ENCODE measurements around the gene LRP11.
"Not testable (repeated sequence)": the region's sequence is repeated elsewhere in the genome, so short reads cannot be mapped to it uniquely, and the experiment has no call there.

The LRP11 gene

GRCh38 chr6:149897855-149898744 lies 33.9 kb upstream of the LRP11 start, which contains the start of gene RAET1E:
Gene RAET1E (minus strand): TSS chr6:149898113. CDS start chr6:149890901, 7,212 bp downstream.
- no peak for DNase-seq

- DNase-seq = no peak
These were observed 33.0 kb upstream of the LRP11 start for GRCh38 chr6:149897015-149897697.

GRCh38 chr6:149896491-149896890 lies 32.3 kb upstream of the LRP11 start:
- DNase-seq = no peak

- peak; percentile 37 for DNase-seq
These were observed 31.7 kb upstream of the LRP11 start for GRCh38 chr6:149895833-149896271.

GRCh38 chr6:149895048-149895590 lies 31.0 kb upstream of the LRP11 start:
- no peak for DNase-seq

GRCh38 chr6:149891864-149892263 lies 27.7 kb upstream of the LRP11 start:
- DNase-seq = not testable (repeated sequence)

GRCh38 chr6:149891259-149891658 lies 27.1 kb upstream of the LRP11 start:
- DNase-seq = no peak

GRCh38 chr6:149890629-149891045 lies 26.5 kb upstream of the LRP11 start:
- no peak for DNase-seq

- no peak for DNase-seq
These were observed 25.2 kb upstream of the LRP11 start for GRCh38 chr6:149889326-149889725.

- DNase-seq = no peak
These were observed 24.5 kb upstream of the LRP11 start for GRCh38 chr6:149888659-149889058.

GRCh38 chr6:149888093-149888492 lies 23.9 kb upstream of the LRP11 start:
- no peak for DNase-seq

- DNase-seq = no peak
These were observed 23.2 kb upstream of the LRP11 start for GRCh38 chr6:149887343-149887742.

GRCh38 chr6:149885888-149886287 lies 21.7 kb upstream of the LRP11 start:
- DNase-seq = no peak

- DNase-seq = no peak
These were observed 20.5 kb upstream of the LRP11 start for GRCh38 chr6:149884617-149885016.

- DNase-seq = no peak
These were observed 20.1 kb upstream of the LRP11 start for GRCh38 chr6:149884215-149884614.

- DNase-seq = no peak
These were observed 17.7 kb upstream of the LRP11 start for GRCh38 chr6:149881860-149882259.

- DNase-seq = no peak
These were observed 17.1 kb upstream of the LRP11 start for GRCh38 chr6:149881066-149881766.

- DNase-seq = no peak
These were observed 13.5 kb upstream of the LRP11 start for GRCh38 chr6:149877659-149878058.

GRCh38 chr6:149876241-149876933 lies 12.2 kb upstream of the LRP11 start:
- DNase-seq = no peak

- no peak for DNase-seq
These were observed 8.1 kb upstream of the LRP11 start for GRCh38 chr6:149872233-149872632.

GRCh38 chr6:149871182-149871581 lies 7.0 kb upstream of the LRP11 start:
- DNase-seq = no peak

GRCh38 chr6:149869275-149869892 lies 5.2 kb upstream of the LRP11 start:
- DNase-seq = no peak

All from stimulated activated CD4-positive, alpha-beta T cell treated with anti-CD3 and anti-CD28 coated beads, Interleukin-15, amount 100 ng/mL, for 24 hours (primary cell).